ENCODE results near the gene CRHR1. TPM values are rescaled to one million over a fixed set of nuclear protein-coding genes. Genes with fewer than 3 reads are reported as not detected.
A peak's percentile ranks its signal among the peaks of the same experiment; 100 is the strongest.

The CRHR1 gene
- polyA plus RNA-seq, 6 donors from 2014 or later = not detected

DNA sequence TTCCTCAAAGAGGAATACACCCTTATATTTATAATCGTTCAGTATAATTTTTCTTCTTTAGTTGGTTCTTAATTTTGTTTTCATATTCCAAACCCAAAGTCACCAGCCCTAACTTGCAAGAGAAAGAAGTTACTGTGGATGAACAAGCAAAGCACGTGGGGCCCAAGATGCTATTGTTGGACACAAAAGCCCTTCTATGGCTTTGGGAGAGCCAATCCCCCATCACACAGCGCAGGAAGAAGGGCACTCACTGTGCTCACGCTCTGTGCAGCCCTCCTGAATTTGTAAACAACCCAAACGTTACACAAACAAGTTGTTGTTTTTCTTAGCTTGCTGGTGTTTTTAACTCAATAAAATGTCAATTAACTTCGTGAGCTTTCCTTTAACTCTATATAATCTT is 83.1 kb downstream of the CRHR1 start:
- H3K27me3 Mint-ChIP-seq = peaks cover 34 to 61% (median 54%) of the 10 kb centered on the region in 3 donors
- no peak overlapping the region for H3K27ac Mint-ChIP-seq
- no peaks in the 10 kb centered on the region for H3K36me3 Mint-ChIP-seq
- DNase-seq (no peak), ATAC-seq (ENCODE audit: low read depth in 2 of 2) (no peak)
- peaks cover 0 to 3% (median 0%) of the 10 kb centered on the region in 7 donors for H3K9me3 Mint-ChIP-seq
- H3K4me3 Mint-ChIP-seq = no peak overlapping the region
- H3K4me1 Mint-ChIP-seq = no peaks in the 10 kb centered on the region

DNA sequence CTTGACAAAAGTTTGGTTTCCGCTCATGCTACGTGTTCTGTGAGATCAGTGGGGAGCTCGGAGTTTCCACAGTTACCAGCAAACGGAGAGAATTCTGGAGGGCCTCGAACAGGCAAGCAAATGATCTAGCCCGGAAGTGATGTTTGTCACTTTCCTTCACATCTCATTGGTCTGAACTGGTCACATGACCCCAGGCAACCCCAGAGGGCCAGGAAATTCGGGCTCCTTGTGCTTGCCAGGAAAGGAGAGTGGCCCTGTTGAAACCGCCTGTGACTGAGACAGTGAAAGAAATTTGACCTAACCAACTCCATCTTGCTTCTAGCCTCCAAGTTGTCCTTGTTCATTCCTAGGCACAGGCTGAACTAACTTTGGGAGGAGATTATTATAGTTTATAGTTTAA is 83.6 kb downstream of the CRHR1 start:
- H3K4me3 Mint-ChIP-seq = no peak overlapping the region
- H3K36me3 Mint-ChIP-seq = no peaks in the 10 kb centered on the region
- H3K27me3 Mint-ChIP-seq = peaks cover 29 to 62% (median 55%) of the 10 kb centered on the region in 3 donors
- H3K27ac Mint-ChIP-seq = no peak overlapping the region
- DNase-seq (no peak), ATAC-seq (ENCODE audit: low read depth in 2 of 2) (no peak)
- no peaks in the 10 kb centered on the region for H3K4me1 Mint-ChIP-seq
- H3K9me3 Mint-ChIP-seq = peaks cover 0 to 3% (median 0%) of the 10 kb centered on the region in 7 donors

DNA sequence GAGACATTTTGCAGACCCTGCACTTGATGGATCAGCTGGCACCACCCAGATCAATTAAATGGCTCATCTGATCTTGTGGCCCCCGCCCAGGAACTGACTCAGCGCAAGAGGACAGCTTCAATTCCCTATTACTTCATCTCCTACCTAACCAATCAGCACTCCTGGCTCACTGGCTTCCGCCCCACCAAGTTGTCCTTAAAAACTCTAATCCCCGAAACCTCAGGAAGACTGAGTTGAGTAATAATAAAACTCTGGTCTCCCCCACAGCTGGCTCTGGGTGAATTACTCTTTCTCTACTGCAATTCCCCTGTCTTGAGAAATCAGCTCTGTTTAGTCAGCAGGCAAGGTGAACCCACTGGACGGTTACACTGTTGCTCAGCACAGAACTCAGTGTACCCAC is 84.2 kb downstream of the CRHR1 start:
- no peaks in the 10 kb centered on the region for H3K36me3 Mint-ChIP-seq
- no peak for DNase-seq
- no peak overlapping the region for H3K4me3 Mint-ChIP-seq
- no peaks in the 10 kb centered on the region for H3K4me1 Mint-ChIP-seq
- H3K27ac Mint-ChIP-seq = no peak overlapping the region
- no peak for ATAC-seq (ENCODE audit: low read depth in 2 of 2)
- peaks cover 25 to 68% (median 50%) of the 10 kb centered on the region in 3 donors for H3K27me3 Mint-ChIP-seq
- H3K9me3 Mint-ChIP-seq = peaks cover 0 to 1% (median 0%) of the 10 kb centered on the region in 7 donors

DNA sequence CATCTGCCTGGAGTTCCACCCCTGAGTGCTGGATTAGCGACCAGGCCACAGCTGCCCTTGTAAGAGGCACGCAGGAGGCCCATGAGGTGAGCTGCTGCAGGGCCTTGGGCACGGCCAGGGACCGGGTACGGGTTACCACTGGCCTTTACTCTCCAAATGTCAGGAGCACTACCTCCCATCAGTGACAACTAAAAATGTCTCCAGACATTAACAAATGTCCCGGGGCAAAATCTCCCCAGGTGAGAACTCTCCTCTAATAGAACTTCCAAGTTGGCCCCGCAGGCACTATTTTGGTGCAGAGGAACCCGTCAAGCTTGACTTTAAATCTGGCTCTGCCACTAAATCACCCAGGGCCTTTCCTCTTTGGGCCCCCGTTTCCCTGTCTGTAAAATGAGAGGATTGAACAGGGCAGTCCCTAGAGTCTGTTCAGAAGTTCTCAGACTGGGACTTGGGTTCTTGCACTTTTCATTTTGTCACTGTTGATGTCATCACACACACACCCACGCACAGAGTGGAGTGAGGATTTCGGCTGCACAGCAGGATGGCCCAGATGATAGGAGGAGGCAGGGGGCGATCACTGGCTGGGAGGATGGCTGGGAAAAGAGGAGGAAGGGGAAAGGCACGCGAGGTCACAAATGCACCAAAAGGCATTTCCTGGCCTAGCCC is 85.7 kb downstream of the CRHR1 start:
- no peak for DNase-seq
- ATAC-seq (ENCODE audit: low read depth in 2 of 2) = no peak
- H3K9me3 Mint-ChIP-seq = no peaks in the 10 kb centered on the region
- no peak overlapping the region for H3K27ac Mint-ChIP-seq
- peaks cover 22 to 57% (median 34%) of the 10 kb centered on the region in 3 donors for H3K27me3 Mint-ChIP-seq
- peaks cover 0 to 5% (median 2%) of the 10 kb centered on the region in 3 donors for H3K4me1 Mint-ChIP-seq
- no peak overlapping the region for H3K4me3 Mint-ChIP-seq
- no peaks in the 10 kb centered on the region for H3K36me3 Mint-ChIP-seq

- H3K27me3 Mint-ChIP-seq = peaks cover 23 to 57% (median 28%) of the 10 kb centered on the region in 3 donors
- H3K4me1 Mint-ChIP-seq = peaks cover 0 to 5% (median 2%) of the 10 kb centered on the region in 3 donors
- H3K36me3 Mint-ChIP-seq = no peaks in the 10 kb centered on the region
- H3K4me3 Mint-ChIP-seq = no peak overlapping the region
- no peak for DNase-seq
- ATAC-seq (ENCODE audit: low read depth in 2 of 2) = no peak
- H3K27ac Mint-ChIP-seq = peak overlapping the region in 1 of 6 donors; percentile 73
- H3K9me3 Mint-ChIP-seq = no peaks in the 10 kb centered on the region
Observed at GRCh38 chr17:45870342-45870974, 86.3 kb downstream of the CRHR1 start.

DNA sequence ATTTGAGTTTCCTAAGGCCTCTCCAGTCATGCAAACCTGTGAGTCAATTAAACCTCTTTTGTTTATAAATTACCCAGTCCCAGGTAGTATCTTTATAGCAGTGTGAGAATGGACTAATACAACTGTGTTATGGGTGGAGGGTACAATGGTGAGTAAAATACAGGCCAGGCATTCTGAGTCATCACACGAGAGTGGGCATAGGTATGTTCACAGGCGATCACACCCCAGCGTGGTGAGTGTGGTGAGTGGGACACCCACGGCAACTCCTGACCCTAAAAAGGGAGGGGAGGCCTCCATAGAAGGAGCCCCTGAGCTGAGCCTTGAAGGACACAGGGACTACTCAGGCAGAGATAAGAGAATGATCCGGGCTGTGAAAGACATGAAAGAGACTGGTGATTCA is 87.6 kb downstream of the CRHR1 start:
- Mint-ChIP-seq H3K36me3 (no peaks in the 10 kb centered on the region), H3K4me3 (no peak overlapping the region), H3K27me3 (peaks cover 21 to 48% (median 22%) of the 10 kb centered on the region in 3 donors), H3K27ac (no peak overlapping the region), H3K4me1 (peaks cover 0 to 5% (median 2%) of the 10 kb centered on the region in 3 donors), H3K9me3 (no peaks in the 10 kb centered on the region)
- no peak for ATAC-seq (ENCODE audit: low read depth in 2 of 2)
- no peak for DNase-seq

GRCh38 chr17:45873728-45874127 is 89.6 kb downstream of the CRHR1 start:
- H3K27ac Mint-ChIP-seq = no peak overlapping the region
- peaks cover 20 to 47% (median 21%) of the 10 kb centered on the region in 3 donors for H3K27me3 Mint-ChIP-seq
- H3K36me3 Mint-ChIP-seq = no peaks in the 10 kb centered on the region
- H3K4me1 Mint-ChIP-seq = peaks cover 0 to 5% (median 2%) of the 10 kb centered on the region in 3 donors
- no peak for DNase-seq
- ATAC-seq (ENCODE audit: low read depth in 2 of 2) = no peak
- peak overlapping the region in 1 of 8 donors; percentile 5 for H3K4me3 Mint-ChIP-seq
- H3K9me3 Mint-ChIP-seq = peaks cover 0 to 8% (median 3%) of the 10 kb centered on the region in 7 donors

DNA sequence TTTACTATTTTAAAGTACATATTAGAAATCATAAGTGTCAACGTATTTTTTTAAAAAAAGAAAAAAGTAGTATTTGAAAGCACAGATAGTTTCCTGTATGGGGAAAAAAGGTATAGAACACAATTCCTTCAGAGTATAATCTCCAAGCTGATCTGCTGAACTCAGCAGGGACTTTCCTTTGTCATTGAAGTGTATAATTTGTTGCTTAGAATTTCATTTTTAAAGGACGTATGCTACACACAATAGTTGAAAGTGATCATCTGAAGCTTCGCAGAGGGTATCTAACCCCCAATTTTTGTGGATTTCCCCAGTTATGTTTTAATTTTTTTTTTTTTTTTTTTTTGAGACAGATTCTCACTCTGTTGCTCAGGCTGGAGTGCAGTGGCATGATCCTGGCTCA is 90.0 kb downstream of the CRHR1 start:
- Mint-ChIP-seq H3K36me3 (no peaks in the 10 kb centered on the region), H3K27me3 (peaks cover 20 to 47% (median 21%) of the 10 kb centered on the region in 3 donors), H3K4me1 (peaks cover 0 to 5% (median 2%) of the 10 kb centered on the region in 3 donors), H3K9me3 (peaks cover 0 to 8% (median 3%) of the 10 kb centered on the region in 7 donors), H3K27ac (no peak overlapping the region), H3K4me3 (no peak overlapping the region)
- no peak for ATAC-seq (ENCODE audit: low read depth in 2 of 2)
- DNase-seq = no peak

- DNase-seq = no peak
- ATAC-seq (ENCODE audit: low read depth in 2 of 2) = no peak
- peaks cover 0 to 8% (median 3%) of the 10 kb centered on the region in 7 donors for H3K9me3 Mint-ChIP-seq
- H3K4me1 Mint-ChIP-seq = peaks cover 0 to 5% (median 2%) of the 10 kb centered on the region in 3 donors
- peaks cover 20 to 41% (median 25%) of the 10 kb centered on the region in 3 donors for H3K27me3 Mint-ChIP-seq
- no peak overlapping the region for H3K4me3 Mint-ChIP-seq
- H3K36me3 Mint-ChIP-seq = no peaks in the 10 kb centered on the region
- no peak overlapping the region for H3K27ac Mint-ChIP-seq
Observed at GRCh38 chr17:45876539-45876938, 92.4 kb downstream of the CRHR1 start.

DNA sequence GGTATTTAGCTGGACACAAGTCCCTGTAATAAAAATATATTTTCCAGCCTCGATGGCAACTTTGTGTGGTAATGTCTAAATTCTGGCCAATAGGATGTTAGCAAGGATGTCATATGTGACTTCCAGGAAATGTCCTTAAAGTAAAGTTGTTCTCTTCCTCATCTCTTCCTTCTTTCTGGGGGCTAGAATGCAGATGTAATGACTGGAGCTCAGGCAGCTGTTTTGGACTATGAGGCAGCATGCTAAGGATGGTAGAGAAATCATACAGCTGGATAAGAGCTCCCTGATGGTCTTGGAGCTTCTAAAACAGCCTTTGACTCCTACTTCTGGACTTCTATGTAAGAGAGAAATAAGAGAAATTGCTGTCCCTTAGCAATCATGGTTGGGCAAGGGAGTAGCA is 93.3 kb downstream of the CRHR1 start:
- H3K4me1 Mint-ChIP-seq = peaks cover 0 to 5% (median 2%) of the 10 kb centered on the region in 3 donors
- ATAC-seq (ENCODE audit: low read depth in 2 of 2) = no peak
- peak overlapping the region in 1 of 6 donors; percentile 28 for H3K27ac Mint-ChIP-seq
- no peak for DNase-seq
- H3K9me3 Mint-ChIP-seq = peaks cover 0 to 8% (median 3%) of the 10 kb centered on the region in 7 donors
- H3K4me3 Mint-ChIP-seq = no peak overlapping the region
- peaks cover 23 to 40% (median 26%) of the 10 kb centered on the region in 3 donors for H3K27me3 Mint-ChIP-seq
- H3K36me3 Mint-ChIP-seq = no peaks in the 10 kb centered on the region

DNA sequence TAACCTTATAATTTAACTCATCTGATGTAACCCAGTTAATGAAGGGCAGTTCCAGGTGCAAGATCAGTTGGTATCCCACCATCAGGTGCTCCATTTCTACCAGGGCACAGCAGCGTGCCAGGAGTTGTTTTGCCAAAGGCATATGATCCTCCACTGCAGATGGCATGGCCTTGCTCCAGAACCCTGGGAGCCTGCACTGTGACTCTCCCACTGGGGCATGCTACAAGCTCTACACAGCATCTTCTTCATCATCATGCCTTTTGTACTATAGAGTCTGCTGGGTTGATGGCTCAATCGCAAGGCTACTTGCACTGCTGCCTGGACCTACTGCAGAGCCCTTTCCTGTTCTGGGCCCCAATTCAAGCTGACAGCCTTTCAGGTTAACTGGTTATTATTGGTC is 98.9 kb downstream of the CRHR1 start:
- Mint-ChIP-seq H3K4me3 (no peak overlapping the region), H3K36me3 (peaks cover 5 to 20% of the 10 kb centered on the region in 2 donors), H3K4me1 (no peaks in the 10 kb centered on the region), H3K27ac (no peak overlapping the region), H3K9me3 (peaks cover 0 to 23% (median 12%) of the 10 kb centered on the region in 7 donors), H3K27me3 (peaks cover 15 to 51% (median 32%) of the 10 kb centered on the region in 3 donors)
- no peak for ATAC-seq (ENCODE audit: low read depth in 2 of 2)
- no peak for DNase-seq

Data from naive B cell (primary cell).